Loucy (cell line): ENCODE measurements around the gene PRLR.

ENCODE experiments used
- H2AFZ ChIP-seq: fragments of 200-600 bp; sonication (generic); 2 replicates; pipeline ENCODE4 v1.6.0; 2016; ENCODE audit warnings: antibody characterized with exemption, mild to moderate bottlenecking, low read length, moderate library complexity
- H3F3A ChIP-seq: fragments of 200-600 bp; 2 replicates; pipeline ENCODE4 v1.6.0; 2016; ENCODE audit warnings: antibody characterized with exemption, low read depth, mild to moderate bottlenecking
- H3K27me3 ChIP-seq: fragments of 200-600 bp; sonication (generic); 2 replicates; pipeline ENCODE4 v1.6.1; 2014; ENCODE audit warnings: low read length, mild to moderate bottlenecking; ENCODE audit not compliant: insufficient read depth, poor library complexity, severe bottlenecking
- H3K36me3 ChIP-seq: fragments of 200-600 bp; sonication (generic); 2 replicates; pipeline ENCODE4 v1.6.1; 2016; ENCODE audit warnings: low read length; ENCODE audit not compliant: insufficient read depth
- H3K4me1 ChIP-seq: fragments of 200-600 bp; sonication (generic); 2 replicates; pipeline ENCODE4 v1.5.1; 2014; ENCODE audit warnings: low read length, mild to moderate bottlenecking; ENCODE audit not compliant: insufficient read depth, poor library complexity, severe bottlenecking
- H3K4me2 ChIP-seq: fragments of 200-600 bp; sonication (generic); 2 replicates; pipeline ENCODE4 v1.6.0; 2014; ENCODE audit warnings: antibody characterized with exemption, low read length, low read depth, mild to moderate bottlenecking; ENCODE audit not compliant: poor library complexity, severe bottlenecking
- H3K4me3 ChIP-seq: fragments of 200-600 bp; sonication (generic); 2 replicates; pipeline ENCODE4 v1.5.1; 2014; ENCODE audit warnings: low read length, mild to moderate bottlenecking, mixed read lengths; ENCODE audit not compliant: poor library complexity, severe bottlenecking
- H3K79me2 ChIP-seq: fragments of 200-600 bp; sonication (generic); 2 replicates; pipeline ENCODE4 v1.6.1; 2014; ENCODE audit warnings: low read length; ENCODE audit not compliant: insufficient read depth
- H3K9ac ChIP-seq: fragments of 200-600 bp; sonication (generic); 2 replicates; pipeline ENCODE4 v1.6.0; 2014; ENCODE audit warnings: mild to moderate bottlenecking, low read depth, low read length, moderate library complexity; ENCODE audit not compliant: poor library complexity, severe bottlenecking
- H3K9me2 ChIP-seq: fragments of 200-600 bp; sonication (generic); replicated peaks from 2 replicates; pipeline ENCODE4 v1.6.1; 2016; ENCODE audit warnings: low read depth, low read length, mixed read lengths
- H3K9me3 ChIP-seq: fragments of 200-600 bp; sonication (generic); 2 replicates; pipeline ENCODE4 v1.6.1; 2014; ENCODE audit warnings: mild to moderate bottlenecking, antibody characterized with exemption, low read length, low read depth; ENCODE audit not compliant: insufficient read depth
- H4K20me1 ChIP-seq: fragments of 200-600 bp; sonication (generic); 2 replicates; pipeline ENCODE4 v1.6.0; 2014; ENCODE audit warnings: antibody characterized with exemption, low read length, mild to moderate bottlenecking; ENCODE audit not compliant: insufficient read depth, poor library complexity, severe bottlenecking
- CTCF ChIP-seq: fragments of 200-600 bp; sonication (generic); conservative IDR thresholded peaks from 2 replicates; pipeline ENCODE4 v1.5.1; 2014; ENCODE audit warnings: mild to moderate bottlenecking, antibody characterized with exemption, low read length
- EZH2phosphoT487 ChIP-seq: fragments of 200-600 bp; IDR thresholded peaks from 2 replicates; pipeline ENCODE4 v1.6.1; 2018; ENCODE audit warnings: antibody characterized with exemption, mild to moderate bottlenecking, moderate library complexity, borderline replicate concordance

The PRLR gene

GRCh38 chr5:35253582-35253981 is 23.3 kb upstream of the PRLR start:
- no peaks in the 10 kb centered on the region for H4K20me1 ChIP-seq
- H3K4me1 ChIP-seq: no peaks in the 10 kb centered on the region
- H3K9me2 ChIP-seq: no peaks in the 10 kb centered on the region
- no peak overlapping the region for H3K4me3 ChIP-seq
- H3K79me2 ChIP-seq: no peaks in the 10 kb centered on the region
- H3K36me3 ChIP-seq: no peaks in the 10 kb centered on the region
- H3K27me3 ChIP-seq: no peaks in the 10 kb centered on the region
- H2AFZ ChIP-seq: no peak overlapping the region
- H3K9me3 ChIP-seq: peaks cover 6% of the 10 kb centered on the region; the same call in 1 of the 2 replicates
- H3K4me2 ChIP-seq: no peak overlapping the region
- TF ChIP-seq CTCF (no peak), EZH2phosphoT487 (no peak)
- no peaks in the 10 kb centered on the region for H3F3A ChIP-seq
- no peak overlapping the region for H3K9ac ChIP-seq

DNA sequence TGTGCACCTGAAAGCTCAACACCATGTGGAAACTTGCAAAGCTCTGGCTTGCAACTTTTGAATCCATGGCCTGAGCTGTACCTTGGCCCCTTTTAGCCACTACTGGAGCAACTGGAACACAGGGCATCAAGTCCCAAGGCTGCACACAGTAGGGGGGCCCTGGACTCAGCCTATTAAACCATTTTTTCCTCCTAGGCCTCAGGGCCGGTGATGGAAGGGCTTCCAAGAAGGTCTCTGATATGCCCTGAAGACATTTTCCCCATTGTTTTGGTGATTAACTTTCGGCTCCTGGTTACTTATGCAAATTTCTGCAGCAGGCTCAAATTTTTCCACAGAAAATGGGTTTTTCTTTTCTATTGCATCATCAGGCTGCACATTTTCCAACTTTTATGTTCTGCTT is 22.7 kb upstream of the PRLR start:
- H3K79me2 ChIP-seq: no peaks in the 10 kb centered on the region
- no peaks in the 10 kb centered on the region for H3K27me3 ChIP-seq
- no peak for TF ChIP-seq CTCF
- no peak for TF ChIP-seq EZH2phosphoT487
- H3K9me3 ChIP-seq: peaks cover 6% of the 10 kb centered on the region; the same call in 1 of the 2 replicates
- no peaks in the 10 kb centered on the region for H4K20me1 ChIP-seq
- H3K4me1 ChIP-seq: no peaks in the 10 kb centered on the region
- no peak overlapping the region for H3K4me2 ChIP-seq
- H3K4me3 ChIP-seq: no peak overlapping the region
- no peak overlapping the region for H3K9ac ChIP-seq
- H3K9me2 ChIP-seq: no peaks in the 10 kb centered on the region
- no peaks in the 10 kb centered on the region for H3F3A ChIP-seq
- H2AFZ ChIP-seq: no peak overlapping the region
- H3K36me3 ChIP-seq: no peaks in the 10 kb centered on the region

GRCh38 chr5:35248843-35249780 is 18.8 kb upstream of the PRLR start:
- Histone ChIP-seq H3K4me3 (peak overlapping the region; percentile 65), H3K9me3 (peaks cover 6% of the 10 kb centered on the region; the same call in 1 of the 2 replicates), H3K79me2 (no peaks in the 10 kb centered on the region), H3K4me1 (peaks cover 3% of the 10 kb centered on the region), H4K20me1 (no peaks in the 10 kb centered on the region), H3K9ac (peak overlapping the region; percentile 46), H3K4me2 (peak overlapping the region; percentile 66), H3K36me3 (no peaks in the 10 kb centered on the region), H3K27me3 (no peaks in the 10 kb centered on the region), H3F3A (no peaks in the 10 kb centered on the region), H2AFZ (peak overlapping the region; percentile 90), H3K9me2 (no peaks in the 10 kb centered on the region)
- TF ChIP-seq EZH2phosphoT487: no peak
- no peak for TF ChIP-seq CTCF
